Trophoblast cell (in vitro differentiated cells and primary cell): ENCODE measurements around the gene KLC1.

Source experiments
- DNase-seq, 2 donors: peaks; one replicate each; pipeline ENCODE4 v3.0.0-alpha.2; 2016
- H2AFZ ChIP-seq: 2 replicates; pipeline ENCODE4 v1.6.1; 2013; ENCODE audit warnings: low read length, moderate library complexity, mild to moderate bottlenecking; ENCODE audit not compliant: insufficient read depth, poor library complexity
- H2AK5ac ChIP-seq: 2 replicates; pipeline ENCODE4 v1.6.1; 2013; ENCODE audit warnings: mild to moderate bottlenecking, low read length
- H2BK120ac ChIP-seq: 2 replicates; pipeline ENCODE4 v1.6.1; 2013; ENCODE audit warnings: low read length, mild to moderate bottlenecking, moderate library complexity; ENCODE audit not compliant: insufficient read depth, poor library complexity
- H2BK12ac ChIP-seq: 2 replicates; pipeline ENCODE4 v1.6.1; 2013; ENCODE audit warnings: mild to moderate bottlenecking, low read length, moderate library complexity
- H2BK5ac ChIP-seq: 2 replicates; pipeline ENCODE4 v1.6.1; 2013; ENCODE audit warnings: low read length, low read depth, moderate library complexity, mild to moderate bottlenecking; ENCODE audit not compliant: poor library complexity
- H3K14ac ChIP-seq: 2 replicates; pipeline ENCODE4 v1.6.1; 2013; ENCODE audit warnings: mild to moderate bottlenecking, low read length
- H3K18ac ChIP-seq: 2 replicates; pipeline ENCODE4 v1.6.1; 2013; ENCODE audit warnings: mild to moderate bottlenecking, low read length
- H3K23ac ChIP-seq: 2 replicates; pipeline ENCODE4 v1.6.1; 2013; ENCODE audit warnings: low read length
- H3K27ac ChIP-seq: 2 replicates; pipeline ENCODE4 v1.5.1; 2013; ENCODE audit warnings: low read depth, mild to moderate bottlenecking, inconsistent platforms, low read length, moderate library complexity
- H3K27me3 ChIP-seq: 2 replicates; pipeline ENCODE4 v1.6.1; 2013; ENCODE audit warnings: inconsistent platforms, mild to moderate bottlenecking, low read length, moderate library complexity; ENCODE audit not compliant: insufficient read depth
- H3K36me3 ChIP-seq, 2 experiments: 1 replicate in 1 of 2; 2 replicates in 1 of 2; pipeline ENCODE4 v1.6.1; 2013; ENCODE audit warnings: low read length in 2 of 2, mild to moderate bottlenecking in 2 of 2, moderate library complexity in 1 of 2; ENCODE audit not compliant: insufficient read depth in 2 of 2, control insufficient read depth in 1 of 2
- H3K4ac ChIP-seq: 2 replicates; pipeline ENCODE4 v1.6.1; 2013; ENCODE audit warnings: low read depth, mild to moderate bottlenecking, low read length, moderate library complexity
- H3K4me1 ChIP-seq, 2 experiments: 1 replicate in 1 of 2; 2 replicates in 1 of 2; pipeline ENCODE4 v1.6.1; 2013; ENCODE audit warnings: low read length in 2 of 2, mild to moderate bottlenecking in 2 of 2, moderate library complexity in 1 of 2; ENCODE audit not compliant: insufficient read depth in 2 of 2, control insufficient read depth in 1 of 2
- H3K4me2 ChIP-seq: 2 replicates; pipeline ENCODE4 v1.6.1; 2013; ENCODE audit warnings: inconsistent platforms, mild to moderate bottlenecking, low read length, moderate library complexity
- H3K4me3 ChIP-seq: 2 replicates; pipeline ENCODE4 v1.5.1; 2013; ENCODE audit warnings: mild to moderate bottlenecking, low read depth, low read length, inconsistent platforms
- H3K79me1 ChIP-seq: one replicate; pipeline ENCODE4 v1.6.1; 2013; ENCODE audit warnings: low read length
- H3K79me2 ChIP-seq: 2 replicates; pipeline ENCODE4 v1.6.1; 2013; ENCODE audit warnings: low read length, mild to moderate bottlenecking; ENCODE audit not compliant: control insufficient read depth, insufficient read depth, poor library complexity
- H3K9ac ChIP-seq: 2 replicates; pipeline ENCODE4 v1.6.1; 2013; ENCODE audit warnings: mild to moderate bottlenecking, low read length
- H3K9me3 ChIP-seq: 2 replicates; pipeline ENCODE4 v1.6.1; 2013; ENCODE audit warnings: low read depth, mild to moderate bottlenecking, control low read depth, inconsistent platforms, low read length; ENCODE audit not compliant: insufficient read depth
- H4K12ac ChIP-seq: 2 replicates; pipeline ENCODE4 v1.6.1; 2013; ENCODE audit warnings: low read depth, mild to moderate bottlenecking, low read length, moderate library complexity
- H4K8ac ChIP-seq: 2 replicates; pipeline ENCODE4 v1.6.1; 2013; ENCODE audit warnings: low read depth, mild to moderate bottlenecking, low read length, moderate library complexity
- H4K91ac ChIP-seq: one replicate; pipeline ENCODE4 v1.6.1; 2013; ENCODE audit warnings: low read depth, mild to moderate bottlenecking, low read length, moderate library complexity
- WGBS: extraction: QIAGEN DNeasy Blood & Tissue Kit; methylation state at CpG from one replicate; pipeline ENCODE4 v1.1.7; 2013; ENCODE audit warnings: missing lambda C conversion rate; ENCODE audit not compliant: insufficient read length, insufficient coverage; ENCODE audit errors: extremely low coverage; 5-methylcytosine and 5-hydroxymethylcytosine counted together

The KLC1 gene

DNA sequence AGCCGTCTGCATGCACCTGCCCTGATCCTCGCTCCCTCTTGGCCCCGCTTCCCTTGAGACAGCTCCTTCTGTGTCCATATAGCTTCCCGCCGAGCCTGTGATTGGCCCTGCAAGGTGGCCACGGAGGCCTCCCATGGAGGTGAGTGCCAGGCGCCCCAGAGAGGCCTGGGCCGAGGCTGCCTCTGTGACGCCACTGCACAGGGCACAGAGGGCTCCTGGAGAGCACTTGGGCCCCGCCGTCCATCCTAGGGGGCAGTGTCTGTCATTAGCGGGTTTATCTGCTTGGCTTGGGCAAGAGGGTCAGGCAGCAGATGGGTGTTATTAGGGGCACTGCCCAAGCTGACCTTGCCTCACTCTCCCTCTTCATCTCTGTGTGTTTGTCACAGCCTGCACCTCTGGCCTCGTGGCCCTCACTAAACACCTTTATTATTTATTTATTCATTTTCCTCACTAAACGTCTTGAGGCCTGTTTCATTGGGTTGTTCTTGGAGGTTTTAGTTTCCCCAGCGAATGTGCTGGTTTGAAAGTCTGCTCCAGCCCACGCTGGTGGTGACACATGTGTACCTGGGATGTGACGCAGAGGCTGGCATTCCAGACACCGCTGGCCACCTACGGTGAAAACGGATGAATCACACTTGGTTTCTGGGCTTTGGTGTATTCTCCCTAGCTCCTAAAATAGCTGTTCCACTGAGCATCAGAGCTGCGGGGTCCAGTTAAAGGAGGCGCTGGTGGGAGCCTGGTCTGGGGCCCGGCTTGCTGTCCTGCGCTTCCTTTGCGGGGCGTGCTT lies 92.5 kb downstream of the KLC1 start:
- Histone ChIP-seq H4K12ac (no peak overlapping the region), H3K4me1 (peaks cover 1 to 2% of the 10 kb centered on the region in 2 experiments), H2AK5ac (no peak overlapping the region), H3K9me3 (no peaks in the 10 kb centered on the region), H3K18ac (no peak overlapping the region), H2AFZ (no peak overlapping the region), H3K79me2 (peaks cover 6% of the 10 kb centered on the region), H4K8ac (no peak overlapping the region), H3K4ac (peak overlapping the region; percentile 44), H3K36me3 (peaks cover 7 to 20% of the 10 kb centered on the region in 2 experiments), H3K9ac (no peak overlapping the region), H3K4me2 (no peak overlapping the region), H3K4me3 (no peak overlapping the region), H2BK120ac (no peak overlapping the region), H3K23ac (no peak overlapping the region), H4K91ac (no peak overlapping the region), H3K27me3 (no peaks in the 10 kb centered on the region), H2BK5ac (no peak overlapping the region), H2BK12ac (no peak overlapping the region), H3K14ac (no peak overlapping the region), H3K79me1 (no peaks in the 10 kb centered on the region), H3K27ac (no peak overlapping the region)
- DNase-seq, result peak; percentile 78 to 91
- whole genome bisulfite sequencing, result no CpG with 5 or more reads among the region's 26 CpGs

DNA sequence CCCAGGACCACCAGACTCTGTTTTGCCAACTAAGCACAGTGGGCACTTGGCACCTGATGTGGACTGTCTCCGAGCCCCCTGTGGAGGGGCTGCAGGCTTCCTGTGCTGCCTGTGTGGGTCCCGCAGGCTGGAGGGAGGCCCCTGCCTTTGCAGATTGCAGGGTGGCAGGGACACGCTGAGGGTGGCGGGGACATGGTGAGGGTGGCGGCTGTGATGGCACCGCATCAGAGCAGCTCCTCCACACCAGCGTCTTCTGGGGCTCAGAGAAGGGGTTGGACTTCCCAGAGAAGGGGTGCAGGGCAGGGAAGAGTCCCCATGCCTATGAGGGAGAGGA lies 94.7 kb downstream of the KLC1 start:
- no peaks in the 10 kb centered on the region for H3K79me1 ChIP-seq
- H2BK12ac ChIP-seq, result no peak overlapping the region
- H3K27me3 ChIP-seq, result no peaks in the 10 kb centered on the region
- H3K14ac ChIP-seq, result no peak overlapping the region
- H3K23ac ChIP-seq, result no peak overlapping the region
- no peak overlapping the region for H2BK120ac ChIP-seq
- no peak overlapping the region for H4K91ac ChIP-seq
- H3K18ac ChIP-seq, result no peak overlapping the region
- H2AFZ ChIP-seq, result no peak overlapping the region
- no peak overlapping the region for H2AK5ac ChIP-seq
- H3K4me2 ChIP-seq, result no peak overlapping the region
- H3K4ac ChIP-seq, result no peak overlapping the region
- no peak overlapping the region for H2BK5ac ChIP-seq
- H3K27ac ChIP-seq, result no peak overlapping the region
- H3K36me3 ChIP-seq, result peaks cover 19 to 31% of the 10 kb centered on the region in 2 experiments
- no CpG with 5 or more reads among the region's 7 CpGs for WGBS
- no peak overlapping the region for H3K9ac ChIP-seq
- DNase-seq, result no peak
- no peak overlapping the region for H3K4me3 ChIP-seq
- H4K12ac ChIP-seq, result no peak overlapping the region
- H3K79me2 ChIP-seq, result peaks cover 3% of the 10 kb centered on the region
- no peaks in the 10 kb centered on the region for H3K9me3 ChIP-seq
- no peak overlapping the region for H4K8ac ChIP-seq
- H3K4me1 ChIP-seq, result no peaks in the 10 kb centered on the region

DNA sequence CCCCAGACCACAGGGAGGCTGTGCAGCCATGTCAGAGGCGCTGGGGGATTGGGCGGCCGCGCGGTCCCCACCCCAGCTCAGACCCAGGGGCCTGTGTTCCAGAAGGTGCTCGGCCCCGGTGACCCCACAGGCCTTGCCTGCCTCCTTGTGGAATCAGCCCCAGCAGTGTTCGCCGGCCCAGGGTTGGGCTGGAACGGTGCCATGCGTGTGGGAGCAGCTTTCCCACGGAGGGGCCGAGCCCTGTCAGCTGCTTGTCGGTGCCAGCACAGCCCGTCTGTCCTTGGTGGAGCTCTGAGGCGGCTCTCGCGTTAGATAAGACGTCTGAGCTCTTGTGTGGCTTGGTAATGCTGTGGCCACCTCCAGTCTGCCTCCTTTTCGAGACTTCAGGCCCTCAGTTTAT lies 95.1 kb downstream of the KLC1 start:
- no peak overlapping the region for H3K4ac ChIP-seq
- no peak overlapping the region for H4K12ac ChIP-seq
- H3K9ac ChIP-seq, result no peak overlapping the region
- no peaks in the 10 kb centered on the region for H3K4me1 ChIP-seq
- no peak overlapping the region for H2BK12ac ChIP-seq
- no peaks in the 10 kb centered on the region for H3K79me1 ChIP-seq
- H3K4me3 ChIP-seq, result no peak overlapping the region
- WGBS, result no CpG with 5 or more reads among the region's 20 CpGs
- no peak overlapping the region for H3K27ac ChIP-seq
- no peak overlapping the region for H3K23ac ChIP-seq
- no peak overlapping the region for H2AK5ac ChIP-seq
- H4K8ac ChIP-seq, result no peak overlapping the region
- no peak overlapping the region for H4K91ac ChIP-seq
- DNase-seq, result no peak
- H3K9me3 ChIP-seq, result no peaks in the 10 kb centered on the region
- no peak overlapping the region for H3K4me2 ChIP-seq
- peaks cover 1% of the 10 kb centered on the region for H3K79me2 ChIP-seq
- no peak overlapping the region for H2AFZ ChIP-seq
- no peak overlapping the region for H2BK120ac ChIP-seq
- peaks cover 23 to 33% of the 10 kb centered on the region in 2 experiments for H3K36me3 ChIP-seq
- peak overlapping the region; percentile 3 for H3K18ac ChIP-seq
- H3K27me3 ChIP-seq, result no peaks in the 10 kb centered on the region
- no peak overlapping the region for H3K14ac ChIP-seq
- no peak overlapping the region for H2BK5ac ChIP-seq

- H2AFZ ChIP-seq, result peak overlapping the region; percentile 43
- no peak overlapping the region for H3K14ac ChIP-seq
- no peak overlapping the region for H3K23ac ChIP-seq
- no peak overlapping the region for H3K27ac ChIP-seq
- H3K27me3 ChIP-seq, result no peaks in the 10 kb centered on the region
- H4K91ac ChIP-seq, result no peak overlapping the region
- no peak overlapping the region for H4K8ac ChIP-seq
- no peak overlapping the region for H2BK120ac ChIP-seq
- H3K4me3 ChIP-seq, result no peak overlapping the region
- H4K12ac ChIP-seq, result no peak overlapping the region
- H3K4me2 ChIP-seq, result no peak overlapping the region
- DNase-seq, result no peak
- no peaks in the 10 kb centered on the region for H3K4me1 ChIP-seq
- H3K79me2 ChIP-seq, result peaks cover 1% of the 10 kb centered on the region
- H3K36me3 ChIP-seq, result peaks cover 31 to 42% of the 10 kb centered on the region in 2 experiments
- no peaks in the 10 kb centered on the region for H3K79me1 ChIP-seq
- H2BK12ac ChIP-seq, result no peak overlapping the region
- H2AK5ac ChIP-seq, result no peak overlapping the region
- no CpG with 5 or more reads among the region's 29 CpGs for WGBS
- peak overlapping the region; percentile 29 for H3K4ac ChIP-seq
- no peaks in the 10 kb centered on the region for H3K9me3 ChIP-seq
- no peak overlapping the region for H3K18ac ChIP-seq
- H3K9ac ChIP-seq, result no peak overlapping the region
- no peak overlapping the region for H2BK5ac ChIP-seq
These were observed 96.1 kb downstream of the KLC1 start for GRCh38 chr14:103725001-103725682.
